H1 (cell line): Measurements from ENCODE around the gene TFCP2L1. TPM values are rescaled to one million over a fixed set of nuclear protein-coding genes. Genes with fewer than 3 reads are reported as not detected.

Source experiments
- MAX ChIP-seq: IDR thresholded peaks from 2 replicates; pipeline ENCODE4 v1.6.1; 2012; ENCODE audit warnings: inconsistent platforms
- NRF1 ChIP-seq: IDR thresholded peaks from 2 replicates; pipeline ENCODE4 v1.6.1; 2011; ENCODE audit warnings: mild to moderate bottlenecking, low read depth, low read length, improper control_type of control experiment
- TAF7 ChIP-seq: optimal IDR thresholded peaks from 2 replicates; pipeline ENCODE3; 2011; ENCODE audit warnings: low read depth, mild to moderate bottlenecking, inconsistent platforms, low read length, moderate library complexity, borderline replicate concordance
- polyA plus RNA-seq, 7 experiments: library from polyadenylated mRNA; depleted of rRNA in 3 of 7; stranded (reverse) in 5 of 7; unstranded in 2 of 7; fragments of >200 nt in 5 of 7; fragments of 200-250 nt in 2 of 7; gene quantifications; 1 replicate in 5 of 7; 2 replicates in 1 of 7; 4 replicates in 1 of 7; pipeline versions ENCODE4 v1.2.1 to v1.2.3, GENCODE V29; 2011 to 2013; ENCODE audit warnings: missing spikeins in 2 of 7, mixed read lengths in 2 of 7
- total RNA-seq: library from RNA; stranded (reverse); fragmentation: NEBNext Ultra II Directional; extraction: Animal tissue kit (Norgen Biotek cat#: 25700); gene quantifications from 2 replicates; pipeline ENCODE4 v1.2.1, GENCODE V29; 2021

TFCP2L1 gene
- total and polyA plus RNA-seq, 2 of the 8 experiments (the other 6 are each of a cell fraction or from before 2014, with no cell fraction given): 1.5 to 3.8 TPM

- no peak for TF ChIP-seq TAF7
- no peak for TF ChIP-seq NRF1
- no peak for TF ChIP-seq MAX
- TF ChIP-seq, all 59 proteins: peak for 0
These were observed 36.5 kb upstream of the TFCP2L1 start (continued) for GRCh38 chr2:121321476-121321875.
